Stimulated activated naive CD8-positive, alpha-beta T cell treated with anti-CD3 and anti-CD28 coated beads, Interleukin-15, amount 100 ng/mL, for 72 hours (primary cell): ENCODE measurements around the gene GRB14.
"Not testable (repeated sequence)": the region's sequence is repeated elsewhere in the genome, so short reads cannot be mapped to it uniquely, and the experiment has no call there.

Experiments used
- ATAC-seq: fragments of 150-1000 bp; cut with Tn5 transposase; 2 replicates; pipeline ENCODE4 v1.10.0; 2021; ENCODE audit warnings: mild to moderate bottlenecking, moderate library complexity
- DNase-seq, 2 donors: peaks; one replicate each; pipeline ENCODE4 v3.0.0; 2021 to 2022
- H3K27ac Mint-ChIP-seq, 2 donors: one replicate each; pipeline ENCODE4 v1.8.0; 2022; ENCODE audit warnings: mild to moderate bottlenecking in 2 of 2, mixed read lengths in 2 of 2, moderate library complexity in 2 of 2
- H3K27me3 Mint-ChIP-seq: one replicate; pipeline ENCODE4 v1.8.0; 2022; ENCODE audit warnings: mixed read lengths
- H3K4me1 Mint-ChIP-seq: one replicate; pipeline ENCODE4 v1.8.0; 2022; ENCODE audit warnings: mild to moderate bottlenecking, mixed read lengths
- H3K4me3 Mint-ChIP-seq, 2 donors: one replicate each; pipeline ENCODE4 v1.8.0; 2022; ENCODE audit warnings: mild to moderate bottlenecking in 2 of 2, mixed read lengths in 2 of 2, moderate library complexity in 1 of 2
- H3K9me3 Mint-ChIP-seq, 2 donors: one replicate each; pipeline ENCODE4 v1.8.0; 2022; ENCODE audit warnings: mixed read lengths in 2 of 2

The GRB14 gene

GRCh38 chr2:164589522-164589921 is 31.8 kb downstream of the GRB14 start:
- no peak overlapping the region for H3K4me3 Mint-ChIP-seq
- no peaks in the 10 kb centered on the region for H3K4me1 Mint-ChIP-seq
- peaks cover 10 to 14% of the 10 kb centered on the region in 2 donors for H3K9me3 Mint-ChIP-seq
- DNase-seq (no peak), ATAC-seq (no peak)
- no peaks in the 10 kb centered on the region for H3K27me3 Mint-ChIP-seq
- H3K27ac Mint-ChIP-seq: no peak overlapping the region

- H3K4me3 Mint-ChIP-seq: no peak overlapping the region
- no peaks in the 10 kb centered on the region for H3K4me1 Mint-ChIP-seq
- no peak overlapping the region for H3K27ac Mint-ChIP-seq
- H3K9me3 Mint-ChIP-seq: peaks cover 5 to 11% of the 10 kb centered on the region in 2 donors
- DNase-seq: no peak
- no peaks in the 10 kb centered on the region for H3K27me3 Mint-ChIP-seq
- no peak for ATAC-seq
Measured at GRCh38 chr2:164581050-164581449, 40.2 kb downstream of the GRB14 start.

DNA sequence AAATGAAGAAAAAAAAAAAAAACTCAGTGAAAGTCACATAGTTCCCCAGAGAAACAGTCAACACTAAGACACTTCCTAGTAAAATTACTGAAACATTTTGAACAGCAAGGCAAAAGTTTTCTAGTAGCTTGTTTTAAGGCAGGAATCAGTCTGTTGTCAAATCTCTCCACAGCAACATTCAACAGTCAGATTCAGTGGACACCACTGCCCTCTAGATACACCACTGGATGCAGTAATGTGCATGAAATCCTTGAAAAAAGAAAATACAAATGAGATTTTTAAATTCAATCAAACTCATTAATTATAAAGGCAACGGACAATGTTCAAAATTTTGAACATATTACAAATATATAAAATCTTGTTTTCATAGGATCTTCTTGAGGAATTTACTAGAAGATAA is 46.4 kb downstream of the GRB14 start:
- ATAC-seq (no peak), DNase-seq (no peak)
- Mint-ChIP-seq H3K4me1 (no peaks in the 10 kb centered on the region), H3K27me3 (no peaks in the 10 kb centered on the region), H3K9me3 (peaks cover 0 to 4% of the 10 kb centered on the region in 2 donors), H3K27ac (no peak overlapping the region), H3K4me3 (no peak overlapping the region)

DNA sequence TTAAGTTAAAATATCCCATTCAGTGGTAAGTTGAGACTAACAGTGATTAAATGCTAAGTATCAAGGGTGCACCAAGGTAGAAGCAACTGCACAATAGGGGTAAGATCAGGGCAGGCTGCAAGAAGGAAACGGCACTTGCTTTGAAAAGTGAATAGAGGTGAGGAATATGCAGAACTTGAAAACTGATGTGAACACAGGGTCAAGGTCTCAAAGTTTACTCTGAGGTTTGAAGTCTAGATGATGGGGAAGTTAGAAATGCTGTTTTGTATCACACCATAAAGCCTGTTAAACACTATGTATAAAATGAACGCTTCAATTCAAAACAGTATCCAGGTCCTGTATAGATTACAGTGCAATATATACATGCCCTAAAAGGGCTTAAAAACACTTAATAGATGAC is 50.8 kb downstream of the GRB14 start:
- H3K27me3 Mint-ChIP-seq: no peaks in the 10 kb centered on the region
- H3K9me3 Mint-ChIP-seq: no peaks in the 10 kb centered on the region
- DNase-seq (no peak), ATAC-seq (no peak)
- H3K4me3 Mint-ChIP-seq: no peak overlapping the region
- no peaks in the 10 kb centered on the region for H3K4me1 Mint-ChIP-seq
- no peak overlapping the region for H3K27ac Mint-ChIP-seq

DNA sequence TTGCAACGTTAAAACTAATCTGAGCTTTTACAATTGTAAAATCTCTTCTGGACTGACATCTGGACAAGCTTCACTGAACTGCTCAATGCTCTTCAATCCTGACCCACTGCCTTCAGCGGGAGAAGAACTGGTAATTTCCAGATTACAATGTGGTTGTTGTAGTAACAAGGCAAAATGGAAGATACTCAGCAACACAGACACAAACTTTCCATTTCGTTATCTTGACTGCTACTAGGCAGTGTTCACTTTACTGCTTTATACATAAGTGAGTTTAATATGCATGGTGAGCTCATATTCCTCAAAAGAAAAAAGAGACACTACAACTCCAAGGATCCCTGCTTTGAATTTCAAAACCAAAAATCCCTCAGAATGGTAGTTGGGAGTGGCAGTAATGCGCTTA is 51.9 kb downstream of the GRB14 start:
- no peak for DNase-seq
- Mint-ChIP-seq H3K4me3 (no peak overlapping the region), H3K27ac (no peak overlapping the region), H3K9me3 (no peaks in the 10 kb centered on the region), H3K27me3 (no peaks in the 10 kb centered on the region), H3K4me1 (no peaks in the 10 kb centered on the region)
- ATAC-seq: no peak

GRCh38 chr2:164568317-164568716 is 53.0 kb downstream of the GRB14 start:
- H3K9me3 Mint-ChIP-seq: no peaks in the 10 kb centered on the region

GRCh38 chr2:164567335-164567989 is 53.8 kb downstream of the GRB14 start:
- Mint-ChIP-seq H3K4me1 (no peaks in the 10 kb centered on the region), H3K9me3 (no peaks in the 10 kb centered on the region), H3K27me3 (no peaks in the 10 kb centered on the region), H3K4me3 (no peak overlapping the region), H3K27ac (no peak overlapping the region)
- no peak for ATAC-seq
- DNase-seq: no peak

More at GRCh38 chr2:164568317-164568716, 53.0 kb downstream of the GRB14 start:
- Mint-ChIP-seq H3K27me3 (no peaks in the 10 kb centered on the region), H3K27ac (no peak overlapping the region), H3K4me3 (no peak overlapping the region), H3K4me1 (no peaks in the 10 kb centered on the region)
- DNase-seq (no peak), ATAC-seq (no peak)

DNA sequence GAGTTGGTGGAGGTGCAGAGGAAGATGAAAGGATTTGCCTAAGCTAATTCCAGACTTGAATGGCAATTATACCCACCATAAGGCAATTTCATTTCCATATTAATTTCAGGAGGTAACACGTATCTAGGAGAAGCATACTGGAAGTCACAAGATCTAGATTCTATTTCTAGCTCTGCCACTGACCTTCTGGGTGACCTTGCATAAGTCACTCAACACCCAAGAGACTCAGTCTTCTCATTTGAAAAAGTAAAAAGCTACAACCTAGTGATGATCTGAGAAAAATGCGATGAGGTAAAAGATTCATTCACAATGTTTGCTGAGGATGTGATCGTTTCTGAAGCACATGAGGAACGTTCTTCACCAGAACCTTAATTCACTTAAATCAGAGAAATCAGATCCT is 55.9 kb downstream of the GRB14 start:
- DNase-seq (no peak), ATAC-seq (no peak)
- H3K4me3 Mint-ChIP-seq: no peak overlapping the region
- H3K27ac Mint-ChIP-seq: no peak overlapping the region
- H3K27me3 Mint-ChIP-seq: no peaks in the 10 kb centered on the region
- H3K9me3 Mint-ChIP-seq: no peaks in the 10 kb centered on the region
- H3K4me1 Mint-ChIP-seq: no peaks in the 10 kb centered on the region

GRCh38 chr2:164562666-164563065 is 58.6 kb downstream of the GRB14 start:
- ATAC-seq: no peak
- Mint-ChIP-seq H3K4me1 (no peaks in the 10 kb centered on the region), H3K27me3 (no peaks in the 10 kb centered on the region), H3K4me3 (no peak overlapping the region), H3K27ac (no peak overlapping the region), H3K9me3 (no peaks in the 10 kb centered on the region)
- DNase-seq: no peak

GRCh38 chr2:164561991-164562390 is 59.3 kb downstream of the GRB14 start:
- no peak overlapping the region for H3K4me3 Mint-ChIP-seq
- H3K4me1 Mint-ChIP-seq: no peaks in the 10 kb centered on the region
- DNase-seq: no peak
- no peak overlapping the region for H3K27ac Mint-ChIP-seq
- no peaks in the 10 kb centered on the region for H3K9me3 Mint-ChIP-seq
- no peaks in the 10 kb centered on the region for H3K27me3 Mint-ChIP-seq
- ATAC-seq: no peak

- Mint-ChIP-seq H3K27me3 (no peaks in the 10 kb centered on the region), H3K4me3 (no peak overlapping the region), H3K4me1 (no peaks in the 10 kb centered on the region), H3K9me3 (no peaks in the 10 kb centered on the region), H3K27ac (no peak overlapping the region)
- DNase-seq (no peak), ATAC-seq (no peak)
Measured at GRCh38 chr2:164561416-164561815, 59.9 kb downstream of the GRB14 start.

- DNase-seq: no peak
- H3K4me3 Mint-ChIP-seq: no peak overlapping the region
- H3K9me3 Mint-ChIP-seq: no peaks in the 10 kb centered on the region
- H3K27ac Mint-ChIP-seq: no peak overlapping the region
- H3K4me1 Mint-ChIP-seq: no peaks in the 10 kb centered on the region
- no peak for ATAC-seq
- H3K27me3 Mint-ChIP-seq: no peaks in the 10 kb centered on the region
Measured at GRCh38 chr2:164560902-164561301, 60.4 kb downstream of the GRB14 start.

- Mint-ChIP-seq H3K27ac (no peak overlapping the region), H3K9me3 (no peaks in the 10 kb centered on the region), H3K4me1 (no peaks in the 10 kb centered on the region), H3K27me3 (no peaks in the 10 kb centered on the region), H3K4me3 (no peak overlapping the region)
- DNase-seq (no peak), ATAC-seq (no peak)
Measured at GRCh38 chr2:164560181-164560792, 61.0 kb downstream of the GRB14 start.

DNA sequence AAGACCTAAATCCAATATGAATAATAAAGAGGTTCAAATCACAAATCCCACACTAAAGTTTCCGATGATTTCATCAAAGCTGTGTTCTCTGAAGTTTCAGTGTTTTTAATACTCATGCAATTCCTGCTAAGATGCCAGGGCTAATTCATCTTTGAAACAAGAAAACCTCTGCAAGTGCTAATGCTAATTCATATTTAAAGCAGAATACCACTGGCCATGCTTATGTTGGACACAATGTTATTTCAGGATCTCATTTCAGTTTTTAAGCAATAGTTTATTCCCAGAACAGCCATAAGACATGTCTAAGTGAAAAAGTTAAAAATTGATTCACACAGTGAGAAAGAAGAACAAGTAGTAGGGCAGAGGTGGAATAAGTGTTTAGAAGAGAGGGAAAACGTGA is 62.8 kb downstream of the GRB14 start:
- no peaks in the 10 kb centered on the region for H3K27me3 Mint-ChIP-seq
- ATAC-seq (no peak), DNase-seq (no peak)
- no peak overlapping the region for H3K4me3 Mint-ChIP-seq
- H3K4me1 Mint-ChIP-seq: no peaks in the 10 kb centered on the region
- no peak overlapping the region for H3K27ac Mint-ChIP-seq
- no peaks in the 10 kb centered on the region for H3K9me3 Mint-ChIP-seq

DNA sequence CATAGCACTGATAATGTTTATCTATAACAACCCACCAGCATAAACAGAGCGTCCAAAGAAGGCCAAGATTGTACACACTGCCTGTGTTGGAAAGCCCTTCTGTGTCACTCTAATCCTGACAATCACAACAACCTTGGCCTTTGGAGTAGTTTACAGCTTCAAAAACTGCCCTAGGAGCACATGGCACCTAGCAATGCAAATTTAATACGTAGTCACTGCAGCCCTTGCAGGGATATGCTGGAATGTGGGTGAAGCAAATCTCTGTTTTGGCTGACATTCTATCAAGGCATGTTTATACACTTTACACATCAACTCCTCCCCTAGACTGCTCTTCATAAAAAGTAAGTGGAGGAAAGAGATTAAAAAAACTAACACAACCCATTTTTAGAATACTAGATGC is 66.8 kb downstream of the GRB14 start:
- ATAC-seq: no peak
- no peak for DNase-seq
- no peaks in the 10 kb centered on the region for H3K27me3 Mint-ChIP-seq
- no peaks in the 10 kb centered on the region for H3K4me1 Mint-ChIP-seq
- H3K9me3 Mint-ChIP-seq: peaks cover 0 to 6% of the 10 kb centered on the region in 2 donors
- no peak overlapping the region for H3K4me3 Mint-ChIP-seq
- peak overlapping the region in 1 of 2 donors; percentile 40 for H3K27ac Mint-ChIP-seq

DNA sequence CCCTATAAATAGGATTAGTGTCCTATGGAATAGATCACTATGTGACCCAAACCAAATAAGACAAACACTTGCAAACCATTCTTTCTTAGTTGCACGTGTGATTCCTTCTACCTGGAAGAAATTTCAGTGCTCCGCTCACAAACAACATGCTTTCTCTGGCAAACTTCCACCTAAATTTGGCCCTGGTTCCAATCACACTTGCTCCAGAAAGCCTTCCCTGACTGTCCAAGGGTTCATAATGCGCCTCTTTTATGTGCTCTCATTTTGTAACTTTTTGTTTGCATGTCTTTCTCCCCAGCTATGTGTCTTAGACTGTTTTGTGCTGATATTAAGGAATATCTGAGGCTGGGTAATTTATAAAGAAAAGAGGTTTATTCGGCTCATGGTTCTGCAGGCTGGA is 69.8 kb downstream of the GRB14 start:
- no peak for ATAC-seq
- no peak overlapping the region for H3K27ac Mint-ChIP-seq
- H3K4me3 Mint-ChIP-seq: no peak overlapping the region
- H3K4me1 Mint-ChIP-seq: no peaks in the 10 kb centered on the region
- H3K9me3 Mint-ChIP-seq: peaks cover 0 to 6% of the 10 kb centered on the region in 2 donors
- no peaks in the 10 kb centered on the region for H3K27me3 Mint-ChIP-seq
- DNase-seq: no peak

DNA sequence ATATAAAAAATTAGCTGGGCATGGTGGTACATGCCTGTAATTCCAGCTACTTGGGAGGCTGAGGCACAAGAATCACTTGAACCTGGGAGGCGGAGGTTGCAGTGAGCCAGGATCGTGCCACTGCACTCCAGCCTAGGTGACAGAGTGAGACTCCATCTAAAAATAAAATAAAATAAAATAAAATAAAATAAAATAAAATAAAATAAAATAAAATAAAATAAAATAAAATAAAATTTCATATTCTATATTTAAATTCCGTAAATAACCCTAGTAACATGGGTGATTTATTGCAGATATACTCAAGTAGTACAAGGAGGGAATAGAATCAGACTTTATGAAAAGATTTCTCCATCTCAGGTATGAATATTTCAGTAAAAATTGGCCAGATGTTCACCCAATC is 71.6 kb downstream of the GRB14 start:
- DNase-seq, H3K4me3 Mint-ChIP-seq, H3K4me1 Mint-ChIP-seq, H3K27me3 Mint-ChIP-seq, H3K27ac Mint-ChIP-seq, ATAC-seq, H3K9me3 Mint-ChIP-seq: not testable (repeated sequence)
